SKM-1 (cell line): ENCODE measurements around the gene ERAL1.
"Not testable (repeated sequence)": the region's sequence is repeated elsewhere in the genome, so short reads cannot be mapped to it uniquely, and the experiment has no call there.

Source experiments
- DNase-seq: peaks from one replicate; lab custom pipeline; 2025; ENCODE audit not compliant: unreplicated experiment; lab: John Stamatoyannopoulos, UW

Gene ERAL1

DNA sequence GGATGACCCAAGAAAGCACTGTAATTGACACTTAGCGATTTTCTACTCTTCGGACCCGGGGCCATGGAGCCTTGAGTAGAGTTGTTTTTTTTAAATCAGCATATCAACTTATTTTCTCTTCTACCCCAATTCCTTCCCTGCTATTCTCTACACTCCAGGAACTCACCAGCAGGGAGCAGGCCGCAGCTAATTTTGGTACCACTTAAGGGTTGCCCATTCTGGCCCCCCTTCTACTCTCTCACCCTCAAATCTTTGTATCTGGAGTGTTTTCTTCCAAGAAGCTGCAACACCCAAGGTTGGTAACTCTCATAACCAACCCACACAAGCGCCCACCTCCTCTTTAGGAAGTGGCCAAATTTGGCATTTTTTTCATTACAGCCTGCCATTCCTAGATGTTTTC is 5.5 kb upstream of the ERAL1 start:
- no peak for DNase-seq

DNA sequence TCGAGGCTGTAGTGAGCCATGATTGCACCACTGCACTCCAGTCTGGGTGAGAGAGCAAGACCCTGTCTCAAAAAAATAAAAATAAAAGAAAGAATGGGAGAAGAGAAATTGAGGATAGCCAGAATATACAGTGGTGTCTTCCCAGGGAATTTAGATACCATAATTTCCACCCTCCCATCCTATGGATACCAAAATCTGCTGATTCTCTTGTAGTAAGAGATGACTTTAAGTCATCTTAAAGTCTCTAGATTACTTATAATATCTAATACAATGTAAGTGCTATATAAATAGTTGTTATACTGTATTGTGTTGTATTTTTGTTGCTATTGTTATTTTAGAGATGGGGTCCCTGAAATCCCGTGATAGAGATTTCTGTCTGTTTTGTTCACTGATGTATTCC is 1.5 kb upstream of the ERAL1 start:
- no peak for DNase-seq

DNA sequence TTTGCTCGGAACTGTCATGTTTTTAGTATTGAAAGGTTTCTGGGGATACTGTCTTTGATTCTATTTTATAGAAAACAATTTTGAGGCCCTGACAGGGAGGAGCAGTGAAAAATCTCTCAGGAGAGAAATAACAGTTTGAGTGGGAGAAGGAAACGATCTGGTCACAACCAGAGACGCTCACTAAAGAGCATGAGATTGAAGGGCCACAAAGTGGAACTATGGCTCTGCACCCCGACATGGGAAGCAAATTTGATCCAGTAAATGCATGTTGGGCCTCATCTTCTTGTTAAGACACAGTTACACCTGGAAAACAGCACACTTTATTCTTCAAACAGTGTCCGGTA is 492 bp downstream of the ERAL1 start:
- DNase-seq, result no peak

- no peak for DNase-seq
These were observed 1.3 kb downstream of the ERAL1 start for GRCh38 chr17:28856028-28856574.

- no peak for DNase-seq
These were observed 3.3 kb downstream of the ERAL1 start for GRCh38 chr17:28857905-28858800.

DNA sequence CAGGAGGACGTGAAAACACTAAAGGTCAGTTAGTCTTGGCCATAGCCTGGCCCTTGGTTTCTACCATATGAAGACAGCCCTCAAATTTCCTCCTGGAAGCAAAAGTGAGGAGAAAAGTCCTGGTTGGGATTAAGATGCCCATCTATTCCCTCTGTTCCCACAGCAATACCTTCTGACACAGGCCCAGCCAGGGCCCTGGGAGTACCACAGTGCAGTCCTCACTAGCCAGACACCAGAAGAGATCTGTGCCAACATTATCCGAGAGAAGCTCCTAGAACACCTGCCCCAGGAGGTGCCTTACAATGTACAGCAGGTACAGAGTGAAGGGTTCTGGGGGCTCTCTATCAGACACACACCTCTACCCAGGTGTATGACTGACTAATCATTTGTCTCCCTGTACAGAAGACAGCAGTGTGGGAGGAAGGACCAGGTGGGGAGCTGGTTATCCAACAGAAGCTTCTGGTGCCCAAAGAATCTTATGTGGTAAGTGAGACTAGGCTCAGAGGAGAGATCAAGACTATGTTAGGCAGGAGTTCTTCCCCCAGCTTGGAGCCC is 4.1 kb downstream of the ERAL1 start:
- no peak for DNase-seq

- no peak for DNase-seq
These were observed 5.6 kb downstream of the ERAL1 start for GRCh38 chr17:28860363-28860808.

- no peak for DNase-seq
These were observed 6.8 kb downstream of the ERAL1 start for GRCh38 chr17:28861393-28862203.

- DNase-seq, result no peak
These were observed 7.7 kb downstream of the ERAL1 start for GRCh38 chr17:28862561-28862960.

DNA sequence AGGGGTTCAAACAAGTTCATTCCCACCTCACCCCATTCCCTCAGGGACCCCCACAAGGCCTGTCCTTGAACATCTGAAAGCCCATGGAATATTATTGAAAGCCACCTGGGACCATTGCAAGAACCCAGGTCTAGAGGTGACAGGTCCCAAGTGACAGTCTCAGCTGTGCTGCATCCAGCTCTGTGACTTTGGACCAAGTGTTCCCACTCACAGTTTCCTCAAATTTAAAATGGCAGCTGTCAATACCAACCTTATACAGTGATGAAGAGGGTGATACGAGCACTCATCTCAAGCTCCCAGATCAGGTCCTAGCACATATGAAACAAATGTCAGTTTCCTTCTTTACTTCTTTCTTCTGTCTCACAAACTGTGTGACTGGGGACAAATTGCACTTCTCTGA is 9.1 kb downstream of the ERAL1 start:
- DNase-seq, result no peak

DNA sequence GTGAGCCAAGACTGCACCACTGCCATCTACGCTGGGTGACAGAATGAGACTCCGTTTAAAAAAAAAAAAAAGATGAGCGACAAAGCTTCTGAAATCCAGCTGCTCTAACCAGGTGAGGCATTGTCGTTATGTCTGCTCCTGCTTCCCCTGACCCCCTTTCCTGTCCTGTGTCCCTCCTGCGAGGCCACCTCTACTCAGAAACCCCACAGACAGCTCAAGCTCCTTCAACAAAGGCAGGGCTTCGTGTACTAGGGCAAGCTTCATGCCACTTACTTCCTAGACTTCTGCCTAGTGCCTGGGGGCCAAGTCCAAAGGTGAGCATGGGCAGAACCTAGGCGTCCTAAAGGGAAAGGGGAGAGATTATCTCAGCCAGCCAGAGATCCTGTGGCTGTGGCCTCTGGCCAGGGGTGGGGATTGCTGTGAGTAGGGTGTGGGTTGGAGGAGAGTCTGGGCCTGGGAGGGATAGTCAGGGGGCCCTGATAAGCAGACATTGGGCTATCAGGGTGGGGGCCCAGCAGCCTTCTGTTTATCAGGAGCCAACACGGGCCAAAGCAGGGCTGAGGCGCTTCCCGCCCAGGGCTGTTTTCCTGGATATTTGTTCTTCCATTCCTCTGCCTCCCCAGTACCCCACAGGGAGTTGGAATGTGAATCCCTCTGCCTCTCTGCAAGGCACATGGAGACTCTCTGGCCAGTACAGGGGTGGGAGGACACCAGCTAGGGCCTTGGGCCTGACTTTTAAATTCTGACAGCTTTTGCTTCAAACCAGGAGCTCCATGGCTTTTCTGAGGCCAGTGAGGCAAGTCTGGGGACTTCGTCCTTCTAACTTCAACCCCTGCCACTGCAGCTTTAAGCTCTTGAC is 10.4 kb downstream of the ERAL1 start:
- no peak for DNase-seq

DNA sequence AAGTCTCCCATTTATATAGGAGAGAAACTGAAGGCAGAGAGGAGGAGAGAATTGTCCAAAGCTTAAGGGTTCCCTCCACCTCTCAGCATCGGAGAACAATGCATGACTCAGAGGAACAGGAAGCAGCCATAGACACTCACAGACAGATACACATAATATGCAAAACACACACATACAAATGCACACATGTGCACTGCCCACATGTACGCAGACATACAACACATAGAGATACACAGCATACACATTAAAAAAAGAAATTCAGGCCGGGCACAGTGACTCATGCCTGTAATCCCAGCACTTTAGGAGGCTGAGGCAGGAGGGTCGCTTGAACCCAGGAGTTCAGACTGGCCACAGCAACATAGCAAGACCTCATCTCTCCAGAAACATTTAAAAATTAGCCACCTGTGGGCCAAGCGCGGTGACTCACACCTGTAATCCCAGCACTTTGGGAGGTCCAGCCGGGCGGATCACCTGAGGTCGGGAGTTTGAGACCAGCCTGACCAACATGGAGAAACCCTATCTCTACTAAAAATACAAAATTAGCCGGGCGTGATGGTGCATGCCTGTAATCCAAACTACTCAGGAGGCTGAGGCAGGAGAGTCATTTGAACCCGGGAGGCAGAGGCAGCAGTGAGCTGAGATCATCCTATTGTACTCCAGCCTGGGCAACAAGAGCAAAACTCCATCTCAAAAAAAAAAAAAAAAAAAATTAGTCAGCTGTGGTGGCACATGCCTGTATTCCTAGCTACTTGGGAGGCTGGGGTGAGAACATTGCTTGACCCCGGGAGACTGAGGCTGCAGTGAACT is 11.3 kb downstream of the ERAL1 start:
- DNase-seq, result no peak

DNA sequence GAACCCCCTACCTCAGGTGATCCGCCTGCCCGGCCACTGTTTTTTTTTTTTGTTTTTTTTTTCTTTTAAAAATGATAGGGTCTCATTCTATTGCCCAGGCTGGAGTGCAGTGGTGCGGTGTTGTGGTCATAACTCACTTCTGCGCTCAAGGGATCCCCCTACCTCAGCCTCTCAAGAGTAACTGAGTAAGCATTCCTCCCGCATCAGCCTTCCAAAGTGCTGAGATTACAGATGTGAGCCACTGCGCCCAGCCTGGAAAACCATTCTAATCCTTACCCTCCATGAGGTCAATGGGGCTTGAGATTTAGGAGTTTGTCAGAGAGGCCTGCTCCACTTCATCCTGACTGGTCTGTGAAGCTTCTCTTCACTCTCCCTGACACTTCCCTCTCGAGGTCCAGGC is 12.5 kb downstream of the ERAL1 start:
- DNase-seq, result no peak

DNA sequence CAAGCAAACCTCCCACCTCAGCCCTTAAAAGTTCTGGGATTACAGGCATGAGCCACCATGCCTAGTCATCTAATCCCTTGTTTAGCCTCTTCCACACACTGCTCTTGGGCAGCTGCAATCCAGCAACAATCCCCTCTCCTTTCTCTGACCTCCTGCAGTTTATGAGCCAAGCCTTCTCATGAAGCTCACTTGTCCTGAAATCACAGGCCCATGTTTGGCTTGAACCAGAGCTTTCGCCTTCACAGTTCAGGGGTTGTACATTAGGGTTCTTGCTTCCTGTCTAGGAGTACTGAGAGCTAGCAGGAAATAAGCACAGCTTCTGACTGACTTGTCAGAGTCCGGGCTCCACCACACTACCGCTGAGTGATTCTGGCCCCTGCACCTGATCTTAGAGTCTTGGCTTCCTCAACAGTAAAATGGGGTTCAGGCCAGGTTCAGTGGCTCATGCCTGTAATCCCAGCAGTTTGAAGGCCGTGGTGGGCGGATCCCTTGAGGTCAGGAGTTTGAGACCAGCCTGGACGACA is 16.3 kb downstream of the ERAL1 start:
- DNase-seq, result no peak

DNA sequence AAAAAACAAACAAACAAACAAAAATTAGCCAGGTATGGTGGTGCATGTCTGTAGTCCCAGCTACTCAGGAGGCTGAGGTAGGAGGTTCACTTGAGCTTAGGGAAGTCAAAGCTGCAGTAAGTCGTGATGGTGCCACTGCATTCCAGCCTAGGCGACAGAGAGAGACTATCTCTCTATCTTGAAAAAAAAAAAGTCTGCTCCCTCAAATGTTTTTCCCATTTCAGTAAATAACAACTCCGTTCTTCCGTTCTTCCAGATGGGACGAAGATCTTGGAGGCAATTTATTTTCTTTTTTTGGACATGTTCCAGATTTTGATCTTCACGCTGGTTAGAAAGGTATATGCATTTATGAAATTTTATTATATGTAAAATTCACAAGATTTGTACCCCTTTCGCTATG is 19.0 kb downstream of the ERAL1 start:
- DNase-seq, result no peak

DNA sequence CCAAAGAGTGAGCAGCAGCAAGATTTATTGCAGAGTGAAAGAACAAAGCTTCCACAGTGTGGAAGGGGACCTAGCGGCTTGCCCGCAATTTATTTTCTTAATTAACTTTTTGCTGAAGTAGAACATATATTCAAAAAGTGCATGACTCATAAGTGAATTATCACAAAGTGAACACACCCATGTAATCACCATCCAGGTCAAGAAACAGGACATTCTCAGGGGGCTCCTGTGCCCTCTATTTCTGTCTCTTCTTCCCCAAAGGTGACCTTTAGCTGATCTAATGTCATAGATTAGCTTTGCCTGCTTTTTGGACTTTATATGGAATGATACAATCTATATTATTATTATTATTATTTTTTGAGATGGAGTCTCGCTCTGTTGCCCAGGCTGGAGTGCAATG is 19.9 kb downstream of the ERAL1 start:
- no peak for DNase-seq

DNA sequence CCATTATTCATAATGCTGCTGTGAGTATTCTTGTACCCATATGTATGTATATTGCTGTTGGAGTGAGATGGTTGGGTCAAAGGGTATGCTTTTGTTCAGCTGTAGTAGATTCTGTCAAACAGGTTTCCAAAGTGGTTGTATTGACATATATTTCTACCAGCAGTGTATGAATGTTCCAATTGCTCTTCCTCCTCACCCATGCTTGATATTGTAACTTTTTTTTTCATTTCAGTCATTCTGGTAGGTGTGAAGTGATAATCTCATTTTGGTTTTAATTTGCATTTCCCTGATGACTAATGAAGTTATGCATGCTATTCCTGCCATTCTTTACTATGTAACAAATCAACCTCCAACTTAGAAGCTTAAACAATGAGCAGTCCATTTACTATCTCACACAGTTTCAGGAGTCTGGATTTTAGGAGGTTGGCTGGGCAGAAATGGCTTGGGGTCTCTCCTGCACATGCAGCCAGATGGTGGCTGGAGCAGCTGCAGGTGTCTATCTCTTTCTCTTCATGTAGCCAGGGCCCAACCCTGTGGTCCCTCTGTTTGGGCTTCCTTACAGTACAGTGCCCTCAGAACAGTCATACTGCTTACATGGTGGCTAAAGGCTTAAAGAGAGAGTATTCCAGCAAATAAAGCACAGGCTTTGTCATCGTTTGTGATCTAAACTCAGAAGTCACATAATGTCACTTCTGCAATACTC is 21.2 kb downstream of the ERAL1 start:
- DNase-seq, result no peak

DNA sequence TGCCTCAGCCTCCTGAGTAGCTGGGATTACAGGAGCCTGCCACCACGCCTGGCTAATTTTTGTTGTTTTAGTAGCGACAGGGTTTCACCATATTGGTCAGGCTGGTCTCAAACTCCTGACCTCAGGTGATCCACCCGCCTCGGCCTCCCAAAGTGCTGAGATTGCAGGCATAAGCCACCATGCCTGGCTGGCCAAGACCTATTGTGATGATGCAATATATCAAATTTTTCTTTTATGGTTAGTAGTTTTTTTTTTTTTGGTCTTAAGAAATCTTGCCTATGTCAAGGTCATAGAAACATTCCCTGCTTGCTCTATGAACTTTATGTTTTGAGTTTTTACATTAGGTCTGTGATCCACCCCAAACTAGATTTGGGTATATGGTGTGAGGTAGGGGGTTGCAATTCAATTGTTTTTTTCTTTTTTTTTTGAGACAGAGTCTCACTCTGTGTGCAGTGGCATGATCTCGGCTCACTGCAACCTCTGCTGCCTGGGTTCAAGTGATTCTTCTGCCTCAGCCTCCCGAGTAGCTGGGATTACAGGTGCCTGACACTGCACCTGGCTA is 22.4 kb downstream of the ERAL1 start:
- not testable (repeated sequence) for DNase-seq
